Astrocyte of the cerebellum (primary cell): ENCODE measurements around the gene HLA-DRA.

ENCODE experiments used
- DNase-seq: peaks from one replicate; pipeline ENCODE4 v3.0.0-alpha.2; 2011; ENCODE audit warnings: low read depth
- H3K4me3 ChIP-seq: 2 replicates; pipeline ENCODE4 v1.5.1; 2011; ENCODE audit warnings: mild to moderate bottlenecking, low read depth, low read length, moderate library complexity
- CTCF ChIP-seq: IDR thresholded peaks from 2 replicates; pipeline ENCODE4 v1.5.1; 2012; ENCODE audit warnings: low read length, low read depth, moderate library complexity, mild to moderate bottlenecking; ENCODE audit errors: missing control alignments
- in situ Hi-C: cut with HindIII; loops from 2 replicates; pipeline ENCODE4 v1.10.0; 2017; ENCODE audit warnings: low sequenced_read_pairs

Gene HLA-DRA

GRCh38 chr6:32491700-32492099 is 52.0 kb downstream of the HLA-DRA start:
- TF ChIP-seq CTCF = no peak
- in situ Hi-C loops = no loop called here
- no peak overlapping the region for H3K4me3 ChIP-seq
- no peak for DNase-seq

- no peak overlapping the region for H3K4me3 ChIP-seq
- in situ Hi-C loops = no loop called here
- no peak for TF ChIP-seq CTCF
- no peak for DNase-seq
Measured at GRCh38 chr6:32492351-32492750, 52.7 kb downstream of the HLA-DRA start.
